Measurements from ENCODE around the gene SLC2A1. TPM values are rescaled to one million over a fixed set of nuclear protein-coding genes. Genes with fewer than 3 reads are reported as not detected.
A peak's percentile ranks its signal among the peaks of the same experiment; 100 is the strongest.

Gene SLC2A1
- total RNA-seq, 2 donors from 2014 or later, result 83.9 to 159 TPM

GRCh38 chr1:42917241-42917495 is 41.5 kb downstream of the SLC2A1 start:
- H3K4me3 ChIP-seq, result no peak overlapping the region
- intact Hi-C loops (cut with DNase I), result no loop called here
- WGBS, result 93% methylated on average over 9 of the region's 15 CpGs
- H3K4me1 ChIP-seq (replicated peaks), result no peaks in the 10 kb centered on the region
- no peaks in the 10 kb centered on the region for H3K36me3 ChIP-seq
- H3K9me3 ChIP-seq, result no peaks in the 10 kb centered on the region
- no peak for TF ChIP-seq CTCF (IDR thresholded peaks at IDR 0.05)
- no peak for TF ChIP-seq POLR2A (IDR thresholded peaks at IDR 0.05)
- TF ChIP-seq POLR2AphosphoS5 (IDR thresholded peaks at IDR 0.05), result no peak
- DNase-seq (ENCODE audit: low spot score), result no peak
- H3K27me3 ChIP-seq (replicated peaks; ENCODE audit: insufficient read depth), result no peaks in the 10 kb centered on the region
- no peak overlapping the region for H3K27ac ChIP-seq

- Histone ChIP-seq H3K27me3 (replicated peaks; ENCODE audit: insufficient read depth) (no peaks in the 10 kb centered on the region), H3K4me1 (replicated peaks) (no peaks in the 10 kb centered on the region), H3K9me3 (no peaks in the 10 kb centered on the region), H3K4me3 (no peak overlapping the region), H3K36me3 (no peaks in the 10 kb centered on the region), H3K27ac (no peak overlapping the region)
- 91% methylated on average over 3 of the region's 3 CpGs for WGBS
- no peak for TF ChIP-seq POLR2AphosphoS5 (IDR thresholded peaks at IDR 0.05)
- no peak for TF ChIP-seq CTCF (IDR thresholded peaks at IDR 0.05)
- TF ChIP-seq POLR2A (IDR thresholded peaks at IDR 0.05), result no peak
- intact Hi-C loops (cut with DNase I), result no loop called here
- no peak for DNase-seq (ENCODE audit: low spot score)
Measured at GRCh38 chr1:42915456-42915855, 43.2 kb downstream of the SLC2A1 start.

- no peak for TF ChIP-seq POLR2A (IDR thresholded peaks at IDR 0.05)
- TF ChIP-seq CTCF (IDR thresholded peaks at IDR 0.05), result no peak
- no peak for TF ChIP-seq POLR2AphosphoS5 (IDR thresholded peaks at IDR 0.05)
- H3K27me3 ChIP-seq (replicated peaks; ENCODE audit: insufficient read depth), result no peaks in the 10 kb centered on the region
- no peaks in the 10 kb centered on the region for H3K9me3 ChIP-seq
- intact Hi-C loops (cut with DNase I), result no loop called here
- H3K4me3 ChIP-seq, result no peak overlapping the region
- H3K4me1 ChIP-seq (replicated peaks), result no peaks in the 10 kb centered on the region
- 85% methylated on average over 2 of the region's 2 CpGs for WGBS
- no peaks in the 10 kb centered on the region for H3K36me3 ChIP-seq
- DNase-seq (ENCODE audit: low spot score), result no peak
- no peak overlapping the region for H3K27ac ChIP-seq
Measured at GRCh38 chr1:42914092-42914627, 44.5 kb downstream of the SLC2A1 start.

GRCh38 chr1:42913426-42914091 is 45.1 kb downstream of the SLC2A1 start:
- no peak overlapping the region for H3K4me3 ChIP-seq
- no peaks in the 10 kb centered on the region for H3K9me3 ChIP-seq
- intact Hi-C loops (cut with DNase I), result loop anchor here (2.0 kb wide), 1 partner anchor 159 kb away; no protein-coding TSS in a partner anchor
- peak; percentile 61 for DNase-seq (ENCODE audit: low spot score)
- H3K27ac ChIP-seq, result no peak overlapping the region
- WGBS, result 50% methylated on average over 5 of the region's 5 CpGs
- TF ChIP-seq POLR2AphosphoS5 (IDR thresholded peaks at IDR 0.05) (peak; percentile 14), CTCF (IDR thresholded peaks at IDR 0.05) (peak; percentile 53 to 91 (median 78)), POLR2A (IDR thresholded peaks at IDR 0.05) (no peak)
- no peaks in the 10 kb centered on the region for H3K36me3 ChIP-seq
- H3K4me1 ChIP-seq (replicated peaks), result no peaks in the 10 kb centered on the region
- no peaks in the 10 kb centered on the region for H3K27me3 ChIP-seq (replicated peaks; ENCODE audit: insufficient read depth)

- no peaks in the 10 kb centered on the region for H3K4me1 ChIP-seq (replicated peaks)
- intact Hi-C loops (cut with DNase I), result no loop called here
- DNase-seq (ENCODE audit: low spot score), result no peak
- H3K27me3 ChIP-seq (replicated peaks; ENCODE audit: insufficient read depth), result no peaks in the 10 kb centered on the region
- no peaks in the 10 kb centered on the region for H3K36me3 ChIP-seq
- no peaks in the 10 kb centered on the region for H3K9me3 ChIP-seq
- TF ChIP-seq POLR2A (IDR thresholded peaks at IDR 0.05) (no peak), POLR2AphosphoS5 (IDR thresholded peaks at IDR 0.05) (no peak), CTCF (IDR thresholded peaks at IDR 0.05) (no peak)
- no peak overlapping the region for H3K27ac ChIP-seq
- H3K4me3 ChIP-seq, result no peak overlapping the region
Measured at GRCh38 chr1:42910985-42911384, 47.7 kb downstream of the SLC2A1 start.
